ENCODE results near the gene ALX1. TPM values are rescaled to one million over a fixed set of nuclear protein-coding genes. Genes with fewer than 3 reads are reported as not detected.

The ALX1 gene
- total RNA-seq, 4 donors from 2014 or later: 0.61 to 1.4 (median 1.1) TPM

GRCh38 chr12:85322715-85323114, 42.7 kb downstream of the ALX1 start:
- intact Hi-C loops (cut with DNase I; ENCODE audit: low total_unique reads): no loop called here
- no peak for DNase-seq (ENCODE audit: low spot score in 2 of 2)
- 38 to 41% methylated on average over 2 of the region's 2 CpGs for WGBS, 2 donors
- no peak overlapping the region for H3K4me3 ChIP-seq (ENCODE audit: low read depth, poor library complexity, severe bottlenecking)
- no peak for TF ChIP-seq CTCF (IDR thresholded peaks at IDR 0.05)
- no peak for TF ChIP-seq POLR2A (IDR thresholded peaks at IDR 0.05)

- TF ChIP-seq CTCF (IDR thresholded peaks at IDR 0.05) (no peak), POLR2A (IDR thresholded peaks at IDR 0.05) (no peak)
- H3K4me3 ChIP-seq (ENCODE audit: low read depth, poor library complexity, severe bottlenecking): no peak overlapping the region
- DNase-seq (ENCODE audit: low spot score in 2 of 2): no peak
- intact Hi-C loops (cut with DNase I; ENCODE audit: low total_unique reads): no loop called here
- WGBS, 2 donors: 39 to 43% methylated on average over 2 of the region's 2 CpGs
Measured at GRCh38 chr12:85325442-85325841, 45.4 kb downstream of the ALX1 start.

GRCh38 chr12:85329913-85330312, 49.9 kb downstream of the ALX1 start:
- WGBS, 2 donors: 65 to 75% methylated on average over 2 of the region's 2 CpGs
- no peak for DNase-seq (ENCODE audit: low spot score in 2 of 2)
- intact Hi-C loops (cut with DNase I; ENCODE audit: low total_unique reads): no loop called here
- H3K4me3 ChIP-seq (ENCODE audit: low read depth, poor library complexity, severe bottlenecking): no peak overlapping the region
- TF ChIP-seq POLR2A (IDR thresholded peaks at IDR 0.05) (no peak), CTCF (IDR thresholded peaks at IDR 0.05) (no peak)

- TF ChIP-seq POLR2A (IDR thresholded peaks at IDR 0.05): no peak
- TF ChIP-seq CTCF (IDR thresholded peaks at IDR 0.05): no peak
- WGBS, 2 donors: 46 to 64% methylated on average over 1 of the region's 1 CpG
Measured at GRCh38 chr12:85348779-85349178, 68.8 kb downstream of the ALX1 start.

GRCh38 chr12:85350356-85350755, 70.3 kb downstream of the ALX1 start:
- intact Hi-C loops (cut with DNase I; ENCODE audit: low total_unique reads): no loop called here
- H3K4me3 ChIP-seq (ENCODE audit: low read depth, poor library complexity, severe bottlenecking): no peak overlapping the region
- TF ChIP-seq POLR2A (IDR thresholded peaks at IDR 0.05) (no peak), CTCF (IDR thresholded peaks at IDR 0.05) (no peak)
- no peak for DNase-seq (ENCODE audit: low spot score in 2 of 2)

More at GRCh38 chr12:85348779-85349178, 68.8 kb downstream of the ALX1 start:
- intact Hi-C loops (cut with DNase I; ENCODE audit: low total_unique reads): no loop called here
- H3K4me3 ChIP-seq (ENCODE audit: low read depth, poor library complexity, severe bottlenecking): no peak overlapping the region
- no peak for DNase-seq (ENCODE audit: low spot score in 2 of 2)

Other genes starting within 250 kb of the ALX1 start
- gene TSPAN19, start 243.9 kb upstream of the ALX1 start, total RNA-seq: not detected
- gene LRRIQ1, start 243.9 kb upstream of the ALX1 start, total RNA-seq: not detected